GM18511 (cell line): ENCODE results near the gene SF3B6.
"Not testable (repeated sequence)": the region's sequence is repeated elsewhere in the genome, so short reads cannot be mapped to it uniquely, and the experiment has no call there.

ENCODE experiments used
- ATAC-seq: cut with Tn5 transposase; IDR thresholded peaks from one replicate; pipeline ENCODE4 v1.9.1; 2021; ENCODE audit warnings: mild to moderate bottlenecking, moderate library complexity; ENCODE audit not compliant: unreplicated experiment

Gene SF3B6

DNA sequence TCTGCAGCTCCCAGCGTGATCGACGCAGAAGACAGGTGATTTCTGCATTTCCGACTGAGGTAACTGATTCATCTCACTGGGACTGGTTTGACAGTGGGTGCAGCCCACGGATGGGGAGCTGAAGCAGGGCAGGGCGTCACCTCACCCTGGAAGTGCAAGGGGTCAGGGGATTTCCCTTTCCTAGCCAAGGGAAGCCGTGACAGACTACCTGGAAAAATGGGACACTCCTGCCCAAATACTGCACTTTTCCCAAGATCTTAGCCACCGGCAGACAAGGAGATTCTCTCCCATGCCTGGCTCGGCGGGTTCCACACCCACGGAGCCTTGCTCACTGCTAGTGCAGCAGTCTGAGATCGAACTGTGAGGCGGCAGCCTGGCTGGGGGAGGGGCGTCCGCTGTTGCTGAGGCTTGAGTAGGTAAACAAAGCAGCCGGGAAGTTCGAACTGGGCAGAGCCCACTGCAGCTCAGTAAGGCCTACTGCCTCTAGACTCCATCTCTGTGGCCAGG, 19.1 kb upstream of the SF3B6 start:
- not testable (repeated sequence) for ATAC-seq

DNA sequence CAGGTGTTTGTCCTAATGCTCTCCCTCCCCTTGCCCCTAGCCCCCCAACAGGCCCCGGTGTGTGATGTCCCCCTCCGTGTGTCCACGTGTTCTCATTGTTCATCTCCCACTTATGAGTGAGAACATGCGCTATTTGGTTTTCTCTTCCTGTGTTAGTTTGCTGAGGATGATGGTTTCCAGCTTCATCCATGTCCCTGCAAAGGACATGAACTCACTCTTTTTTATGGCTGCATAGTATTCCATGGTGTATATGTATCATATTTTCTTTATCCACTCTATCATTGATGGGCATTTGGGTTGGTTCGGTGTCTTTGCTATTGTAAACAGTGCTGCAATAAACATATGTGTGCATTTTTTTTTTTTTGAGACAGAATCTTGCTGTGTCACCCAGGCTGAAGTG, 17.1 kb upstream of the SF3B6 start:
- not testable (repeated sequence) for ATAC-seq

DNA sequence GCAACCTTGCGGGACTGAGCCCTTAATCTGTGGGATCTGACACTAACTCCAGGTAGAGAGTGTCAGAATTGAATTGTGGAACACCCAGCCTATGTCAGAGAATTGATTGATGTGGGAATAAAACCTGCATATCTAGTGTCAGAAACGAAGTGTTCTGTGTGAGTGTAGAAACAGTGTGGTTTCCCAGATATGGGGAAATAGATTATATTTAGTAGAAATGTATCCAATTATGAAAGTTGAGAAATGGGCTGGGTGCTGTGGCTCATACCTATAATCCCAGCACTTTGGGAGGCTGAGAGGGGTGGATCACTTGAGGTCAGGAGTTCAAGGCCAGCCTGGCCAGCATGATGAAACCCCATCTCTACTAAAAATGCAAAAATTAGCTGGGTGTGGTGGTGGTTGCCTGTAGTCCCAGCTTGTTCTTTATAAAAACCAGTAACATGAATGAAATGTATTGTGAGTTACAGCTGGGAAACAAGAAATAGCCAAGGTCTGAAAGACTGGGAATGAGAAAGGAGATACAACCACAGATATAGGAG, 12.8 kb upstream of the SF3B6 start:
- ATAC-seq, result no peak

DNA sequence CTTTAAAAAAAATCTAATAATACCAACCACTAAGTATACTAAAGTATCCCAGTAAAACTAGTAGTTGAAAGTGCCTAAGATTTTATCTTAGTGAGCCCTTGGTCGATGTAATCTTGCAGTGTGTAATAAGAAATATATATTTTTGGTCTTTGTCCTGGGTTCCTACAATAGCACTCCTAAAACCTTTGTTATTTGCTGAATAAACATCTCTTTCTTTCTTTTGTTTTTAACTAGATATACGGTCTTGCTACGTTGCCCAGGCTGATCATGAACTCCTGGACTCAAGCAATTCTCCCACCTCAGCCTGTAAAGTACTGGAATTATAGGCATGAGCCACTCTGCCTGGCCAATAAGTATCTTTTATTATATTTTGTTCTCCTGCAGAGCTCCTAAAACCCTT, 10.9 kb upstream of the SF3B6 start:
- ATAC-seq, result no peak

DNA sequence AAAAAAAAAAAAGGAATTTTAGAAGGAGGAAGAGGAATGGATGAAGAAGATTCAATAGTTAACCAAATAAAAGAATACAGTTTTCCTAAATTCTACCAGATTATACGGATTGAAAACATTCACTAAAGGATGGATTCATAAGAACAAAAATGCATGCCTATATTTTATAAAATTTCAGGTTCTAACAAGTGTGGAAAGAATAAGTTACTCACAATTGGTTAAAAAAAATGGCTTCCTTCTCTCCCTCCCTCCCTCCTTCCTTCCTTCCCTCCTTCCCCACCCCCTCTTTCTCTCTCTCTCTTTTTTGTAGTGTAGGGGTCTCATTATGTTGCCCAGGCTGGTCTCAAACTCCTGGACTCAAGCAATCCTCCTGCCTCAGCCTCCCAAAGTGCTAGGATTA, 10.1 kb upstream of the SF3B6 start:
- ATAC-seq, result no peak

DNA sequence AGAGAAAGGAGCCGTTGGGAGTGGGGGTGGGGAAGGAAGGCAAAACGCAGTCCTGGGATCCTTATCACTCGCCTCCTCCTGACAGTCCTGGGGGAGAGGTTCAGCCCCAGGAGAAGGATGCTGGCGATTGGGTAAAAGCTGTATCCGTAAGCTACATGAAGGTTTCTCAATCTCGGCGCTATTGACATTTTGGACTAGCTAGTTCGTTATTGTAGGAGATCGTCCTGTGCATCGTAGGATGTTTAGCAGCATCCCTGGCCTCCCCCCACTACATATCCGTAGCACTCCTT, 9.0 kb upstream of the SF3B6 start:
- ATAC-seq, result no peak

DNA sequence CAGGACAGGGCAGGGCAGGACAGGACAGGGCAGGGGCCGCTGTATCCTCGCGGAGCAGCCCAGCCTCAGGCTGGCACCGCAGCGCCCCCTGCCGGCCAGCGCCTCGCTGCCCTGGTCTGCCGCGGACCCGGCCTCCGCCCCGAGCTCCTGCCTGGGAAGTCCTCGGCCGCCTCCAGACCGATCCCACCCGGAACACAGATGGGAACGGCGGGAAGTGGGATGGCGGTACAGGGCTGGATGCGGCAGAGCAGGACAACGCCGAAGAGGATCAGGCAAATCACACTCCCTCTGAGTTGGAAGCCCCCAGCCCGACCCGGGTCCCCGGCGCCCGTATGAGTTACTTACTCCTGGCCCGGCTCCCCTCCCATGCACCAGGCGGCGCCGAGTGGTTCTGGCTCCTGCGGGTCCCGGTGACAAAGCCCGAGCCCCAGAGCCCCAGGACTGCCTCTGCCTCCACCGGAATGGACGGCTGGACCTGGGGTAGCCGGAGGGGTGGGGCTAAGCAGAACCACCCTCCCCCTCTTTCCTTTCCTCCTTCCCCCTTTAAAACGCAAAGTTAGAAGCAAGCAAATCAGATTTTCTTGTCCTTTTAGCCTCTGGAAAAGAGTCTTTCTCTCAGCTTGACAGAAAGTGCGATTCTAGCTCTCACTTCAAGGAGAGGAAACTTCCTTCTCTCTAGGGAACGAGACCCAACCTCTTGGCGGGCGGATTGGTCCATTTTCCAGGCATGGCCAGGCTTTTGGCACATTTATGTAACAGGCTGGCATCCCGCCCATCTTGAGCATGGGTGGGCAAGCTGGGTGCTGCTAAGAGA, 8.5 kb upstream of the SF3B6 start, which contains the start of gene TP53I3:
Gene TP53I3, minus strand, starts transcription at position 449 of the 814 bp plus-strand sequence. CDS start 508 bp downstream, outside the sequence.
- ATAC-seq, result peak; percentile 85

DNA sequence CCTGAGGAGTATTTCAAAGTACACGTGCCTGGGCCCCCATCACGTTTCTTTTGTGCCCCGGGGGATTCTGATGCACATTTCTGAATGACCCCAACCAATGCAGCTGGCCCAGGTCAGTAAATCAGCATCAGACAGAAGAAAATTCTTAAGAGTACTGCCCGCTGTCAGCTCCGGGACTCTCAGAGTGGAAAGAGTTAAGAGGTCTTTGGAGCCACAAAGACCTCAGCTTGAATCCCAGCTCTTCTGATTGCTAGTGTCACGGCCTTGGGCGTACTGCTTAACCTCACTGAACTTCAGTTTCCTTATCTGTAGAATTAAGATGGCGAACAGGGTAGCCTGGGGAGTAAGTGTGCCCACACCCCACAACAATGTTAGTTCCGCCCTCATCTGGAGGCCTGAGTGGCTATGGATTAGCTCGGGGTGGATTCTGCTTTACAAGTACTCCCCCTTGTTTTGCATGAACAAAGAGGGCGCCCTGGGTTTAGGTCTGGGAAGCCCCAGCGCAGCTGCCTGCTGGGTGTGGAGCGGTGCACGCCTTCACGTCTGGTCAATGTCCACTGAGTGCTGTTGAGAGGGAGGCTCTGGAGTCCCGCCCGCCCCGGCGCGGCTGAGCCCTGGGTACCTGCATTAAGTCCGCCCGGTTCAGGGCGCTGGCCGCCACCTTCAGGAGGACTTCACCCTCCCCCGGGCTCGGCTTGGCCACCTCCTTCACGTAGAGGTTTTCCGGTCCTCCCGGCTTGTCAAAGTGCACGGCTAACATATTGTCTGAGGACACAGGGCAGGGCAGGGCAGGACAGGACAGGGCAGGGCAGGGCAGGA, 7.7 kb upstream of the SF3B6 start:
- peak; percentile 82 for ATAC-seq

DNA sequence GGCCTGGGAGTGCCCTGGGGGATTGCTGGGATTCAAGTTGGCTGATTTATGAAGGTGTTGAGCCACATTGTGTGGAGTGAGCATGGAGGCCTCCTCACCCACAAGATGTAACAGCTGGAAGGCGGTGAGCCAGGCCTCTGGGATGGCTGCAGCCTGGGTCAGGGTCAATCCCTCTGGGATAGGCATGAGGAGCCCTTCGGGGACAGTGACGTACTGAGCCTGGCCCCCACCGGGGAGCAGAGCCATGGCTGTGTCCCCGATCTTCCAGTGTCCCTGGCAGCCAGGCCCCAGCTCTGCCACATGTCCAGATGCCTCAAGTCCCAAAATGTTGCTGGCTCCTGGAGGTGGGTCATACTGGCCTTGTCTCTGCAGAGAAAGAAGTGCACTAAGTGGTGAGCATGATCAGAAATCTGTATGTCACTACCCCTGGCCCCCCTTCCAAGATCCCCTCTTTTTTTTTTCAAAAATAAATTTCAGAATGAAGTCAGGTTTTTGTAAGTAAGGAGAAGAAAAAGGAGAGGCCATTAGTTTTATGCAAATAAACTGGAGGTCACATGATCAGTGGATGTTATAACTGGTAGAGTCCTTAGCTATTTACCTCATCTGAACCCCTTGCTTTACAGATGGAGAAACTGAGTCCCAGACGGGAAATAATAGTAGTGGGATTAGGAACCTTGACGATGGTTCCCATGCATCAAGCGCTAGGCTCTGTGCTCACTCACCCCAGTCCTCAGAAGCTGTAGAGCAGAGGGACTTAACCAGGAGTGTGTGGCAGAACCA, 6.9 kb upstream of the SF3B6 start:
- no peak for ATAC-seq

DNA sequence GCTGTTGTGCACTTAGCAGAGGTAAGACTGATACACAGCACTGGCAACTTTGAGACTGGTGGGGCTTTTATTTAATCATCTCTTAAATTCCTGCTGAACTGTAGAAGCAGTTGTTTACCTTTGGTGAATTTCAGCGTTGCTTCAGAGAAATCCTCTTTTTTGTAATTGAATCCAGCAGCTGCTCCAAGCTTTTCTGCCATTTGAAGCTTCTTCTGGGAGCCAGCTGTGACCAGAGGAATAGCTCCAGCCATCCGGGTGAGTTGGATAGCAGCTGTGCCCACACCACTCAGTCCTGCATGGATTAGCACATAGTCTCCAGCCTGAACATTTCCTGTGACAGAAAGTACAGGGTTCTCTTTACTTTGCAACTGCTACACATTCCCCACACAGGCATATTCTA, 4.6 kb upstream of the SF3B6 start:
- no peak for ATAC-seq

DNA sequence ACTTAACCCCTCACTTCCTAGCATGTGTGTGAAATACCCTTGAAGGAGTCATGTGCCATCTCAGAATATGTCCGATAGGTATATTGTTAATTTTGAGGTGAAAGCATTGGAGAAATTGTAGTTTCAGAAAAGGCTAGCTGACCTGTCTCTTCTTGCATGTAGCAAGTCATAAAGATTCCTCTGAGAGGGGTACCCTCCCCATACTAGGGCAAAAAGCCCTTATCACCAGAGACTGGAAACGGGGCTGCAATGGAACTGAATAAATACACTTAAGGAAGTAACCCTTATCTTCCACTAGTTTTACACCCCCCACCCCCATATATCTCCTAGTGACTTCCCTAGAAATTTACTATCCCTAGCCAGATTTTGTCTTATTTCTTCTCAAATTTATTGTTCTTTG, 1.8 kb upstream of the SF3B6 start:
- no peak for ATAC-seq

DNA sequence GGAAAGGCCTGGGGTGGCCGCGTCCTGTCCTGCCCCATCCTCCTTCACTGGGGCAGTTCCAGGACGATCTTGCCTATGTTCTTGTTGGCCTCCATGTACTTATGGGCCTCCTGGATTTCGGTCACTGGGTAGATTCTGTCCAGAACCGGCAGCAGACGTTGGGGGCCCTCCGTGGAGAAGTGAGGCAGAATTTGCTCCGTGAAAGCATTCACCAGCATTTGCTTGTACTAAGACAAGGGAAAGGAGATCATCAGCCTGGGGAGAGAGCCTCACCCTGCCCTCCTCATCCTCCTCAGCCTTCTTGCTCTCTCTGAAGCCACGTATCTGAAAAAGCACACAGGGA, 1.4 kb upstream of the SF3B6 start:
- no peak for ATAC-seq

DNA sequence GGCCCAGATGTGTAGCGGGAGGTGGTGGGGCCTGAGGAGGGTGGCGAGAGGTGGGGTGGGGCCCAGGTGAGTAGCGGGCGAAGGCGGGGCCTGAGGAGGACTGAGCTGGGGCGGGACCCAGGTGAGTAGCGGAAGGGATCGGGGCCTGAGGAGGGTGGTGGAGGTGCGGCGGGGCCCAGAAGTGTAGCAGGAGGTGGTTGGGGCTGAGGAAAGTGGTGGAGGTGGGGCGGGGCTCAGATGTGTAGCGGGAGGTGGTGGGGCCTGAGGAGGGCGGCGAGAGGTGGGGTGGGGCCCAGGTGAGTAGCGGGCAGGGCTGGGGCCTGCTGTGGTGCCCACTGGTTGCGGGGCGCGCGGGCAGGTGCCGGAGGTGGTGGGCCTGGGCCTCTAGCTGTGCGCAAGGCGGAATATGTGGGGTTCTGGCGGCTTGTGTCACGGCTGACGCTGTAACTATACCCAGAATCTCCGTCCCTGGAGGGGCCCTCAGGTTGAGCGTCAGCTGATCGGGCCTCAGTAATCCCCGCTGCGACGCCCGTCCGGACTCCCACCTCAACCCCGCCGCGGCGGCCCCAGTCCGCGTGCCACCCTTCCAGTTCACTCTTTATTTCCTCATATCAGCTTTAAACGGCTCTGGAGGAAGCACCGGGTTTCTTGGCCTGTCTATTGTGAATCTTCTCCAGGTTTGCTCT, 866 bp upstream of the SF3B6 start:
- peak; percentile 17 for ATAC-seq

DNA sequence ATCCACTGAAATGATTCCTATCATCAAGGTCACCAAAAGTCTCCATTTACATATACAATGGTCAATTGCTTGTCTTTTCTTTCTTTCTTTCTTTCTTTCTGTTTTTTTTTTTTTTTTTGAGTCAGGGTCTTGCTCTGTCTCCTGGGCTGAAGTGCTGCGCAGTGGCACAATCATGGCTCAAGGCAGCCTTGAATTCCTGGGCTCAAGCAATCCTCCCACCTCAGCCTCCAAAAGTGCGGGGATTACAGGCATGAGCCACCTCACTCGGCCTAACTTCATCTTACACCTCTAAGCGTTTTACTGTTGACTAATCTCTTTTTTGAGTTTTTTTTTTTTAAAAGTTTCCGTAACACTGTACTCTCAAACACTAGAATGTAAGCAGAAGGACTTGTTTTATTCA, 867 bp downstream of the SF3B6 start:
- ATAC-seq, result no peak

DNA sequence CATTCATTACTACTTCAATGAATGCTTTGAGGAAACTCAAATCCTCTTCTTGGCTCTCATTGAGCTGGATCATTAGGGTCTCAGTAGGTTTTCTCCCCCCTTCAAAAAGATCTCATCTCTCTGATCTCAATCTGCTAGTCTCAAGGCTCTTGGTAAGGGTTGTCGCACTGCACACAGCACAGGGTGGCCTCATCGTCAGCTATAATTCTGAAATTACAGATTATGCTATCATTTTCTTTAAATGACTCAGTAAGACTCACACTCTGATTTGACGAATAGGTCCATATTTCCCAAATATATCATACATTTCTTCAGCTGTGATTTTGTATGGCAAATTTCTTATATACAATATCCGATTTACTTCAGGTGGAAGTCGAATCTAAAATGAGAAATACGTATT, 2.3 kb downstream of the SF3B6 start:
- ATAC-seq, result no peak

DNA sequence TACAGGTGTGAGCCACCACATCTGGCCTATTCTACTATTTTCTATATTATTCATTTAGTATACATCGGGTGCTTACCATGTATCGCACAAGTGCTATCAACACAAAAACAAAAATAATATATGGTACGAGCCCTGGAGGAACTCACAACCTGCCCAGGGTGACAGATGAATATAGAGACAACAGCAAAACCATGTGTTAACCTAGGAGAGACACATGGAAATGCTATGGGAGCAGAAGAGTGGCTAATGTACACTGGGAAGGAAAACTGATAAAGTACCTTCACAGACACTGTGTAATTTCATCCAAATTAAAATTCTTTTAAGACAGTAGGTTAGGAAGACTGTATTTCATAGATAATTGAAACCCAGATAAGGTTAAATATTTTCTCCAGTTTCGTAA, 3.9 kb downstream of the SF3B6 start:
- ATAC-seq, result no peak

DNA sequence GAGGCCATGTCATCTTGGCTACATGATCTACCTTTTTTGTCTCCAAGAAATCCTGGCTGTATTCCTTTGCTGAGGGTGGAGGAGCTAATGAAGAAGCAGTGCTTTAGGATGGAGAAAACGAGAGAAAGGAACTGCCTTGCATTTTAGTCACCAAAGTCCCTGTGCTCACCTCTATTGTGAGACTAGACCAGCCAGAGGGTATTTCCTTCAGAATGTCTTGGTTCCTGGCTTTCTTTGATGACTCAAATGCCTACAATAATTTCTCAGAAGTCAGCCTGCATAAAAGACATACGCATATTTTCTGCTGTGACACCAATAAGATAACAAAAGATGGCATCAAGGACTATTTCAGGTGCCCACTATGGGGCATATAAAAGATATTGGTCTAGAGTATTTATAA, 10.8 kb downstream of the SF3B6 start:
- ATAC-seq, result no peak

DNA sequence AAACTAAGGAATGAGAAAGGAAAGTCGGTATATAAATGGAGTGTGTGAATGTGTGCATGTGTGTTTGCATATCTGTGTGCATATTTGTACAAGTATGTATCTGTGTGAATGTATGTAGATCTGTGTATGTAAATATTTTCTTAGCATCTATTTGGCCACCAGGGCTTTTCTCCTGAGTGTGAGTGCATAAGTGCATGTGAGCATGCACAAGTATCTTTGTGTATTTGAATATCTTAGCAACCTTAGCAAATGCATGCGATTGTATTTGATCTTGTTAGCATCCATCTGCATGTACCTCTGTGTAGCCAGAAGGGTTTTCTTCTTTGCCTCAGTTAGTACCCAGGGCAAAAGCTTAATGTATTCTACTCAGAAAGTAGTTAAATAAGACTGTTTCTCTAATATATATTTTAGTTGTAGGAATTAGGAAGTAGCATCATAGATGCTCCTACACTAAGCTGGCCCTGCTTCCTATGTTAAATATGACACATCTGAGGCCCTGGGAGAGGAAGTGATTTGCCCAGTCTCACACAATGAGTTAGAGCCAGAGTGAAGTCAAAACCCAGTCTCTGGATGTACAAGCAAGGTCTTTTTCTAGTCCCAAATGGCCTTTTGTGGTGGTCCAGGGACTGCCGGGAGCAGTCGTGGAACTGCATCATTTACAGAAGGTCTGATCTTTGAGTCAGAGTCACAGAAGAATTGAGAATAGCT, 17.4 kb downstream of the SF3B6 start:
- no peak for ATAC-seq

DNA sequence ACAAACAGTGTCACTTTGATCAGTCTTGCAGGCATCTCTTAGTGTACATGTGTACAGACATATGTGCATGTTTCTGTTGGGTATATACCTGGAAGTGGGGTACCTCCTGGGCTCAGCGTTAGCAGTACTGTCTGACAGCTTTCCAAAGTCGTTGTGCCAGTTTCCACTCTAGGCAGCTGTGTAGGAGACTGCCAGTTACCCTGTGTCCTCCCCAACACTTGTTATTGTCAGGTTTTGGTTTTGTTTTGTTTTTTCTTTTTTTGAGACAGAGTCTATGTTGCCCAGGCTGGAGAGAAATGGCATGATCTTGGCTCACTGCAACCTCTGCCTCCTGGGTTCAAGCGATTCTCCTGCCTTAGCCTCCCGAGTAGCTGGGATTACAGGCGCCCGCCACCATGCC, 20.4 kb downstream of the SF3B6 start:
- no peak for ATAC-seq

DNA sequence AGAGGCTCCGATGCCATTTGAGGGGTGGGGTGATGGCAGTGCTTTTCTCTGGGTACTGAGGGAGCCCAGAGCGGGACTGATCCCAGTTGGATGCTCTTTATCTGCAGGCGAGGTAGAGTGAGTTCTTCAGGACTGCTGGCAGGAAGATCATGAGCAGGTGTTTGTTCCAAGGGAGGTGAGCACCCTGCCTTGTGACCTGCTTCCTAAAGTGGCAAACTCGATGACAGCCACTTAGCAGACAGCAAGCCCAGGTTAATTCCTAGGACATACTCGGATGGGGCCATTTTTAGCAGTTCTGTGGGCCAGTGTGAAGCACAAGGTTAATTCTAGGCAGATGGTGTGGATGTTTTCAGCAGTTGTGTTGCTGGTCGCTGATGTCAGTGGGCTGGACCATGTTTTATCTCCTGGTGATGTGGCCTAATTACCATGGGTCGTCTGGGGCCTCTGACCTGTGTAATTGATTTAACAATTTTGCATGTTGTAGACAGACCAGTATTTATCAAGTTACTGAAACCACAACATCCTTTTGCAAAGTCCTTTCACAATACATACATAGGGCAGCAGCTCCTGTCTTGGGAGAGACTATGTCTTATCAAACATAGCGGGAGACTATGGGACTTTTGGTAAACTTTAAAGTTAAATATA, 21.6 kb downstream of the SF3B6 start:
- no peak for ATAC-seq
